B cell (primary cell): ENCODE data around the gene TPO. TPM values are rescaled to one million over a fixed set of nuclear protein-coding genes. Genes with fewer than 3 reads are reported as not detected.

Source experiments
- ATAC-seq: fragments of 200-7000 bp; cut with Tn5 transposase; one replicate; pipeline ENCODE4 v1.10.0; 2021; ENCODE audit warnings: low read depth, mild to moderate bottlenecking, moderate number of reproducible peaks, moderate library complexity
- CTCF ChIA-PET: fragments of 350-600 bp; sonication (Branson Sonifier 250); formaldehyde crosslinking; loops from one replicate; lab custom pipeline; 2021; ENCODE audit warnings: antibody characterized with exemption, inconsistent platforms; lab: Charles Lee
- POLR2A ChIA-PET: fragments of 350-600 bp; sonication (Branson Sonifier 250); formaldehyde crosslinking; loops from one replicate; lab custom pipeline; 2021; ENCODE audit warnings: antibody characterized with exemption; lab: Charles Lee
- DNase-seq: peaks from one replicate; pipeline ENCODE4 v3.0.0; 2013
- H2AFZ ChIP-seq: 2 replicates; pipeline ENCODE4 v1.6.1; 2012; ENCODE audit warnings: mild to moderate bottlenecking, low read depth, low read length; ENCODE audit not compliant: insufficient read depth, poor library complexity, severe bottlenecking
- H3K27ac ChIP-seq, 2 donors: 1 replicate in 1 of 2; 2 replicates in 1 of 2; pipeline ENCODE4 v1.5.1; 2012 to 2013; ENCODE audit warnings: low read length in 2 of 2, mild to moderate bottlenecking in 2 of 2, moderate library complexity in 1 of 2
- H3K27me3 ChIP-seq, 4 experiments: fragments of 200-600 bp in 1 of 4; sonication (generic) in 1 of 4; replicated peaks in 1 of 4; 1 replicate in 2 of 4; 2 replicates in 2 of 4; pipeline versions ENCODE4 v1.6.1 to v1.7.0; 2013 to 2016; ENCODE audit warnings: low read length in 3 of 4, mild to moderate bottlenecking in 2 of 4, mixed read lengths in 1 of 4, moderate library complexity in 1 of 4; ENCODE audit not compliant: insufficient read depth in 4 of 4, control insufficient read depth in 3 of 4; ENCODE audit errors: control extremely low read depth in 1 of 4
- H3K36me3 ChIP-seq, 2 experiments: replicated peaks in 1 of 2; 1 replicate in 1 of 2; 2 replicates in 1 of 2; pipeline versions ENCODE4 v1.6.1 to v1.7.1; 2013; ENCODE audit warnings: low read length in 1 of 2; ENCODE audit not compliant: insufficient read depth in 2 of 2, control insufficient read depth in 1 of 2; ENCODE audit errors: control extremely low read depth in 1 of 2, extremely low read depth in 1 of 2
- H3K4me1 ChIP-seq, 2 donors: fragments of 200-600 bp in 1 of 2; sonication (generic) in 1 of 2; 1 replicate in 1 of 2; 2 replicates in 1 of 2; pipeline versions ENCODE4 v1.5.1 to v1.6.1; 2013 to 2017; ENCODE audit warnings: low read length in 2 of 2; ENCODE audit not compliant: control insufficient read depth in 2 of 2, insufficient read depth in 2 of 2
- H3K4me2 ChIP-seq: replicated peaks from 2 replicates; pipeline ENCODE3; 2012; ENCODE audit warnings: mild to moderate bottlenecking, low read depth, low read length; ENCODE audit not compliant: poor library complexity, severe bottlenecking
- H3K4me3 ChIP-seq, 5 experiments: fragments of 200-600 bp in 1 of 5; sonication (generic) in 1 of 5; 1 replicate in 3 of 5; 2 replicates in 2 of 5; pipeline versions ENCODE4 v1.5.1 to v1.7.0; 2011 to 2016; ENCODE audit warnings: low read length in 4 of 5, mild to moderate bottlenecking in 4 of 5, low read depth in 2 of 5, control low read depth in 1 of 5, moderate library complexity in 1 of 5; ENCODE audit not compliant: insufficient read depth in 1 of 5; ENCODE audit errors: control extremely low read depth in 1 of 5, extremely low read depth in 1 of 5
- H3K79me2 ChIP-seq: fragments of 200-600 bp; sonication (generic); one replicate; pipeline ENCODE4 v1.6.0; 2016; ENCODE audit warnings: low read length; ENCODE audit not compliant: control insufficient read depth, insufficient read depth
- H3K9ac ChIP-seq: fragments of 200-600 bp; sonication (generic); 2 replicates; pipeline ENCODE4 v1.6.1; 2017; ENCODE audit warnings: mild to moderate bottlenecking, low read length, moderate library complexity
- H3K9me3 ChIP-seq, 3 donors: one replicate each; pipeline versions ENCODE4 v1.6.1 to v1.7.1; 2013; ENCODE audit warnings: low read length in 2 of 3; ENCODE audit not compliant: control insufficient read depth in 2 of 3, insufficient read depth in 1 of 3; ENCODE audit errors: control extremely low read depth in 1 of 3
- H4K20me1 ChIP-seq: 2 replicates; pipeline ENCODE4 v1.6.0; 2012; ENCODE audit warnings: mild to moderate bottlenecking, low read length; ENCODE audit not compliant: insufficient read depth, control insufficient read depth, poor library complexity, severe bottlenecking
- H3K27ac Mint-ChIP-seq: one replicate; pipeline ENCODE4 v1.8.0; 2021; ENCODE audit warnings: mixed read lengths
- H3K27me3 Mint-ChIP-seq: one replicate; pipeline ENCODE4 v1.8.0; 2021; ENCODE audit warnings: mixed read lengths
- H3K4me1 Mint-ChIP-seq: one replicate; pipeline ENCODE4 v1.8.0; 2021; ENCODE audit warnings: mixed read lengths
- H3K4me3 Mint-ChIP-seq: one replicate; pipeline ENCODE4 v1.8.0; 2021; ENCODE audit warnings: mixed read lengths
- H3K9me3 Mint-ChIP-seq: one replicate; pipeline ENCODE4 v1.8.0; 2022; ENCODE audit warnings: mixed read lengths; ENCODE audit not compliant: insufficient read depth
- EZH2 ChIP-seq: IDR thresholded peaks from 2 replicates; pipeline ENCODE4 v1.6.1; 2012; ENCODE audit warnings: borderline replicate concordance, low read depth, mild to moderate bottlenecking, moderate library complexity, low read length; ENCODE audit not compliant: insufficient read depth, poor library complexity, severe bottlenecking
- WGBS: methylation state at CpG from one replicate; pipeline ENCODE4 v1.1.5; 2013; ENCODE audit warnings: missing lambda C conversion rate; ENCODE audit not compliant: insufficient coverage; 5-methylcytosine and 5-hydroxymethylcytosine counted together
- intact Hi-C: fragments of 100-400 bp; cut with micrococcal nuclease; formaldehyde crosslinking; loops from one replicate; pipeline ENCODE4 v1.10.0; 2022
- polyA plus RNA-seq: library from polyadenylated mRNA; depleted of rRNA; stranded (reverse); fragments of >200 nt; gene quantifications from 2 replicates; pipeline ENCODE4 v1.2.3, GENCODE V29; 2012
- total RNA-seq, 2 donors: library from RNA; stranded (reverse); fragments of 120-200 nt in 1 of 2; gene quantifications; 1 replicate in 1 of 2; 2 replicates in 1 of 2; pipeline versions ENCODE4 v1.2.3 to v1.2.4, GENCODE V29; 2013 to 2022
- TF ChIP-seq, protein P1 (sequence below): fragments of 200-600 bp; IDR thresholded peaks from one replicate; pipeline ENCODE4 v1.8.0; 2022; ENCODE audit warnings: antibody characterized with exemption, mild to moderate bottlenecking

The TPO gene
- total and polyA plus RNA-seq, 2 donors (not counting 1 experiment from before 2014, with no cell fraction given), result not detected

- Histone ChIP-seq H3K4me1 (peaks cover 3 to 6% of the 10 kb centered on the region in 2 donors), H2AFZ (no peak overlapping the region), H3K79me2 (no peaks in the 10 kb centered on the region), H3K9ac (no peak overlapping the region), H3K4me2 (no peak overlapping the region), H3K27me3 (peaks cover 0 to 7% (median 0%) of the 10 kb centered on the region in 4 experiments), H3K9me3 (no peaks in the 10 kb centered on the region), H3K27ac (no peak overlapping the region), H3K4me3 (no peak overlapping the region), H3K36me3 (no peaks in the 10 kb centered on the region), H4K20me1 (no peaks in the 10 kb centered on the region)
- TF ChIP-seq, protein P1, sequence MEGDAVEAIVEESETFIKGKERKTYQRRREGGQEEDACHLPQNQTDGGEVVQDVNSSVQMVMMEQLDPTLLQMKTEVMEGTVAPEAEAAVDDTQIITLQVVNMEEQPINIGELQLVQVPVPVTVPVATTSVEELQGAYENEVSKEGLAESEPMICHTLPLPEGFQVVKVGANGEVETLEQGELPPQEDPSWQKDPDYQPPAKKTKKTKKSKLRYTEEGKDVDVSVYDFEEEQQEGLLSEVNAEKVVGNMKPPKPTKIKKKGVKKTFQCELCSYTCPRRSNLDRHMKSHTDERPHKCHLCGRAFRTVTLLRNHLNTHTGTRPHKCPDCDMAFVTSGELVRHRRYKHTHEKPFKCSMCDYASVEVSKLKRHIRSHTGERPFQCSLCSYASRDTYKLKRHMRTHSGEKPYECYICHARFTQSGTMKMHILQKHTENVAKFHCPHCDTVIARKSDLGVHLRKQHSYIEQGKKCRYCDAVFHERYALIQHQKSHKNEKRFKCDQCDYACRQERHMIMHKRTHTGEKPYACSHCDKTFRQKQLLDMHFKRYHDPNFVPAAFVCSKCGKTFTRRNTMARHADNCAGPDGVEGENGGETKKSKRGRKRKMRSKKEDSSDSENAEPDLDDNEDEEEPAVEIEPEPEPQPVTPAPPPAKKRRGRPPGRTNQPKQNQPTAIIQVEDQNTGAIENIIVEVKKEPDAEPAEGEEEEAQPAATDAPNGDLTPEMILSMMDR, result no peak
- Mint-ChIP-seq H3K4me3 (no peak overlapping the region), H3K27ac (no peak overlapping the region), H3K4me1 (peaks cover 3% of the 10 kb centered on the region), H3K9me3 (no peaks in the 10 kb centered on the region), H3K27me3 (peaks cover 17% of the 10 kb centered on the region)
- 93% methylated on average over 13 of the region's 14 CpGs for WGBS
- ATAC-seq (no peak), DNase-seq (no peak)
- ChIA-PET POLR2A (no interaction called here), CTCF (interaction anchor here (0.6 to 1.5 kb wide), 2 partner anchors 239 to 686 kb away, joined by 3 to 5 read pairs; no protein-coding TSS in a partner anchor)
- intact Hi-C loops, result no loop called here
These were observed 130.7 kb downstream of the TPO start for GRCh38 chr2:1543776-1544477.

DNA sequence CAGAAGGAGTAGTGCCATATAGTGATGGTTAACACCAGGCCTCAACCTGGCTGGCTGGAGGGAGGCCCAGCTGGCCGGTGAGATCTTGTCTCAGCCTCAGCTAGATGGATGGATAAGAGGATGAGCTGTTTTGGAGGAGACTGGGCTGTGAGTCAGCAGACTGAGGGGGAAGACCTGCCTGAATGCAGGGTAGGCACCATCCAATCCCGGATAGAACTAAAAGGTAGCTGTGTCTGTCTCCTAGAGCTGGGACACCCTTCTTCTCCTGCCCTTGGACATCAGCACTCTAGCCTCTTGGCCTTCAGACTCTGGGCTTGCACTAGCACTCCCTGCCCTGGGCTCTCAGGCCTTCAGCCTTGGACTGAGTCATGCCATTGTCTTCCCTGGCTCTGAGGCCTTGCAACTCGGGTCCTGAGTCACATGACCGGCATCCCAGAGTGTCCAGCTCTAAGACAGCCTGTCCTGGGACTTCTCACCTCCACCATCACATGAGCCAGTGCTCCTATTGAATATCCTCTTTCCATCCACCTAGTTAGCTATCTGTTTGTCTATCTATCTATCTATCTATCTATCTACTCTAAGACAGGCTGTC lies 131.3 kb downstream of the TPO start:
- Mint-ChIP-seq H3K27ac (no peak overlapping the region), H3K9me3 (no peaks in the 10 kb centered on the region), H3K4me3 (no peak overlapping the region), H3K4me1 (peaks cover 3% of the 10 kb centered on the region), H3K27me3 (peaks cover 18% of the 10 kb centered on the region)
- Histone ChIP-seq H2AFZ (no peak overlapping the region), H3K36me3 (no peaks in the 10 kb centered on the region), H3K4me3 (no peak overlapping the region), H3K9ac (no peak overlapping the region), H3K4me2 (no peak overlapping the region), H3K4me1 (peaks cover 3 to 6% of the 10 kb centered on the region in 2 donors), H4K20me1 (no peaks in the 10 kb centered on the region), H3K9me3 (no peaks in the 10 kb centered on the region), H3K79me2 (no peaks in the 10 kb centered on the region), H3K27me3 (peaks cover 0 to 7% (median 0%) of the 10 kb centered on the region in 4 experiments), H3K27ac (no peak overlapping the region)
- TF ChIP-seq EZH2, result no peak
- TF ChIP-seq, protein P1, result no peak
- DNase-seq, result no peak
- intact Hi-C loops, result loop anchor here (5.0 kb wide), 1 partner anchor 497 kb away; no protein-coding TSS in a partner anchor
- ATAC-seq, result no peak
- CTCF ChIA-PET, result interaction anchor here (0.7 to 1.5 kb wide), 4 partner anchors 590 to 907 kb away, joined by 3 to 5 read pairs (median 4); no protein-coding TSS in a partner anchor
- WGBS, result 92% methylated on average over 4 of the region's 4 CpGs
- POLR2A ChIA-PET, result no interaction called here
